HepG2 (cell line): ENCODE results near the gene NOTO. TPM values are rescaled to one million over a fixed set of nuclear protein-coding genes. Genes with fewer than 3 reads are reported as not detected.

Experiments
- ADNP ChIP-seq: sonication (generic); formaldehyde crosslinking; IDR thresholded peaks from 2 replicates; pipeline ENCODE4 v1.4.0; 2020; ENCODE audit warnings: missing genetic modification reagents
- AHR ChIP-seq: IDR thresholded peaks from 2 replicates; pipeline ENCODE4 v1.6.1; 2018; ENCODE audit warnings: missing genetic modification reagents, missing compliant biosample characterization
- ELF1 ChIP-seq: sonication (generic); formaldehyde crosslinking; IDR thresholded peaks from 2 replicates; pipeline ENCODE4 v1.4.0; 2020; ENCODE audit warnings: missing genetic modification reagents
- FOXO1 ChIP-seq: sonication (generic); formaldehyde crosslinking; IDR thresholded peaks from 2 replicates; pipeline ENCODE4 v1.4.0; 2020; ENCODE audit warnings: missing genetic modification reagents
- KDM2A ChIP-seq: sonication (generic); formaldehyde crosslinking; IDR thresholded peaks from 2 replicates; pipeline ENCODE4 v1.4.0; 2020; ENCODE audit warnings: low read depth, missing genetic modification reagents, borderline replicate concordance
- MEF2D ChIP-seq: sonication (generic); formaldehyde crosslinking; IDR thresholded peaks from 2 replicates; pipeline ENCODE4 v1.5.1; 2020; ENCODE audit warnings: mild to moderate bottlenecking, missing genetic modification reagents
- NR2F2 ChIP-seq: IDR thresholded peaks from 2 replicates; pipeline ENCODE4 v1.6.1; 2012; ENCODE audit warnings: low read depth, inconsistent platforms, borderline replicate concordance
- PITX1 ChIP-seq: sonication (generic); formaldehyde crosslinking; IDR thresholded peaks from 2 replicates; pipeline ENCODE4 v1.5.1; 2020; ENCODE audit warnings: mild to moderate bottlenecking, missing genetic modification reagents
- TCF7L2 ChIP-seq: IDR thresholded peaks from 2 replicates; pipeline ENCODE4 v1.6.1; 2011; ENCODE audit warnings: mild to moderate bottlenecking, low read depth, low read length, moderate library complexity
- ZBTB7A ChIP-seq: sonication (generic); formaldehyde crosslinking; IDR thresholded peaks from 2 replicates; pipeline ENCODE4 v1.8.0; 2022; ENCODE audit warnings: mild to moderate bottlenecking, missing genetic modification reagents
- ZMYM4 ChIP-seq: sonication (generic); formaldehyde crosslinking; IDR thresholded peaks from 2 replicates; pipeline ENCODE4 v1.8.1; 2023; ENCODE audit warnings: mild to moderate bottlenecking, missing genetic modification reagents
- ZNF235 ChIP-seq: sonication (generic); formaldehyde crosslinking; IDR thresholded peaks from 2 replicates; pipeline ENCODE4 v1.8.1; 2023; ENCODE audit warnings: mild to moderate bottlenecking, missing genetic modification reagents, borderline replicate concordance
- ZNF317 ChIP-seq: sonication (generic); formaldehyde crosslinking; IDR thresholded peaks from 2 replicates; pipeline ENCODE4 v1.5.0; 2020; ENCODE audit warnings: mild to moderate bottlenecking, missing genetic modification reagents
- ZNF510 ChIP-seq: sonication (generic); formaldehyde crosslinking; IDR thresholded peaks from 2 replicates; pipeline ENCODE4 v1.4.0; 2020; ENCODE audit warnings: low read depth, mild to moderate bottlenecking, missing genetic modification reagents
- ZNF577 ChIP-seq: sonication (generic); formaldehyde crosslinking; IDR thresholded peaks from 2 replicates; pipeline ENCODE4 v1.4.0; 2020; ENCODE audit warnings: mild to moderate bottlenecking, low read depth, missing genetic modification reagents, borderline replicate concordance
- ZNF780A ChIP-seq: sonication (generic); formaldehyde crosslinking; IDR thresholded peaks from 2 replicates; pipeline ENCODE4 v1.8.0; 2022; ENCODE audit warnings: mild to moderate bottlenecking, missing genetic modification reagents, moderate library complexity
- polyA plus RNA-seq, 8 experiments: library from polyadenylated mRNA; depleted of rRNA in 3 of 8; stranded (reverse) in 7 of 8; unstranded in 1 of 8; fragments of >200 nt; fragmentation: Illumina TruSeq in 4 of 8; extraction: Trizol in 4 of 8; gene quantifications; 2 replicates each; pipeline versions ENCODE4 v1.2.1 to v1.2.3, GENCODE V29; 2011 to 2016; ENCODE audit warnings: low read depth in 4 of 8, missing spikeins in 1 of 8, mixed read lengths in 1 of 8; ENCODE audit not compliant: insufficient read depth in 1 of 8
- total RNA-seq, 5 experiments: library from RNA; depleted of rRNA; stranded (reverse); fragments of >200 nt; fragmentation: Illumina TruSeq; extraction: Trizol; gene quantifications; 2 replicates each; pipeline ENCODE4 v1.2.3, GENCODE V29; 2016; ENCODE audit warnings: low read depth in 1 of 5
- TF ChIP-seq, protein P1 (sequence below): sonication (generic); formaldehyde crosslinking; IDR thresholded peaks from 2 replicates; pipeline ENCODE4 v1.8.0; 2022; ENCODE audit warnings: mild to moderate bottlenecking, missing genetic modification reagents, moderate library complexity
- TF ChIP-seq, protein P2 (sequence below): sonication (generic); formaldehyde crosslinking; IDR thresholded peaks from 2 replicates; pipeline ENCODE4 v1.4.0; 2020; ENCODE audit warnings: missing genetic modification reagents; ENCODE audit errors: not compliant biosample characterization
- TF ChIP-seq, protein P3 (sequence below): sonication (generic); formaldehyde crosslinking; IDR thresholded peaks from 2 replicates; pipeline ENCODE4 v1.4.0; 2020; ENCODE audit warnings: mild to moderate bottlenecking, missing genetic modification reagents

Gene NOTO
- total and polyA plus RNA-seq, 2 of the 13 experiments (the other 11 are each of a cell fraction or from before 2014, with no cell fraction given) = not detected

- TF ChIP-seq ZNF235 (CRISPR knock-in tag) (peak; percentile 80), ZNF780A (CRISPR knock-in tag) (no peak), PITX1 (CRISPR knock-in tag) (peak; percentile 74), ZBTB7A (peak; percentile 49), ZNF317 (CRISPR knock-in tag) (peak; percentile 67; the same call in 1 of the 2 replicates), NR2F2 (peak; percentile 82), ZNF510 (CRISPR knock-in tag) (peak; percentile 79; the same call in 1 of the 2 replicates), ZMYM4 (CRISPR knock-in tag) (peak; percentile 70), FOXO1 (CRISPR knock-in tag) (no peak), ZNF577 (CRISPR knock-in tag) (0 out of 2 replicates have a peak, but pooled peaks have one; percentile 63), KDM2A (CRISPR knock-in tag) (peak; percentile 87), ADNP (no peak), AHR (CRISPR knock-in tag) (peak; percentile 86), ELF1 (peak; percentile 45; the same call in 1 of the 2 replicates), MEF2D (CRISPR knock-in tag) (peak; percentile 76; the same call in 1 of the 2 replicates), TCF7L2 (no peak)
- TF ChIP-seq, protein P1, sequence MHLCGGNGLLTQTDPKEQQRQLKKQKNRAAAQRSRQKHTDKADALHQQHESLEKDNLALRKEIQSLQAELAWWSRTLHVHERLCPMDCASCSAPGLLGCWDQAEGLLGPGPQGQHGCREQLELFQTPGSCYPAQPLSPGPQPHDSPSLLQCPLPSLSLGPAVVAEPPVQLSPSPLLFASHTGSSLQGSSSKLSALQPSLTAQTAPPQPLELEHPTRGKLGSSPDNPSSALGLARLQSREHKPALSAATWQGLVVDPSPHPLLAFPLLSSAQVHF = 0 out of 2 replicates have a peak, but pooled peaks have one; percentile 26
- TF ChIP-seq, protein P2, sequence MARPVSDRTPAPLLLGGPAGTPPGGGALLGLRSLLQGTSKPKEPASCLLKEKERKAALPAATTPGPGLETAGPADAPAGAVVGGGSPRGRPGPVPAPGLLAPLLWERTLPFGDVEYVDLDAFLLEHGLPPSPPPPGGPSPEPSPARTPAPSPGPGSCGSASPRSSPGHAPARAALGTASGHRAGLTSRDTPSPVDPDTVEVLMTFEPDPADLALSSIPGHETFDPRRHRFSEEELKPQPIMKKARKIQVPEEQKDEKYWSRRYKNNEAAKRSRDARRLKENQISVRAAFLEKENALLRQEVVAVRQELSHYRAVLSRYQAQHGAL = peak; percentile 53
- TF ChIP-seq, protein P3, sequence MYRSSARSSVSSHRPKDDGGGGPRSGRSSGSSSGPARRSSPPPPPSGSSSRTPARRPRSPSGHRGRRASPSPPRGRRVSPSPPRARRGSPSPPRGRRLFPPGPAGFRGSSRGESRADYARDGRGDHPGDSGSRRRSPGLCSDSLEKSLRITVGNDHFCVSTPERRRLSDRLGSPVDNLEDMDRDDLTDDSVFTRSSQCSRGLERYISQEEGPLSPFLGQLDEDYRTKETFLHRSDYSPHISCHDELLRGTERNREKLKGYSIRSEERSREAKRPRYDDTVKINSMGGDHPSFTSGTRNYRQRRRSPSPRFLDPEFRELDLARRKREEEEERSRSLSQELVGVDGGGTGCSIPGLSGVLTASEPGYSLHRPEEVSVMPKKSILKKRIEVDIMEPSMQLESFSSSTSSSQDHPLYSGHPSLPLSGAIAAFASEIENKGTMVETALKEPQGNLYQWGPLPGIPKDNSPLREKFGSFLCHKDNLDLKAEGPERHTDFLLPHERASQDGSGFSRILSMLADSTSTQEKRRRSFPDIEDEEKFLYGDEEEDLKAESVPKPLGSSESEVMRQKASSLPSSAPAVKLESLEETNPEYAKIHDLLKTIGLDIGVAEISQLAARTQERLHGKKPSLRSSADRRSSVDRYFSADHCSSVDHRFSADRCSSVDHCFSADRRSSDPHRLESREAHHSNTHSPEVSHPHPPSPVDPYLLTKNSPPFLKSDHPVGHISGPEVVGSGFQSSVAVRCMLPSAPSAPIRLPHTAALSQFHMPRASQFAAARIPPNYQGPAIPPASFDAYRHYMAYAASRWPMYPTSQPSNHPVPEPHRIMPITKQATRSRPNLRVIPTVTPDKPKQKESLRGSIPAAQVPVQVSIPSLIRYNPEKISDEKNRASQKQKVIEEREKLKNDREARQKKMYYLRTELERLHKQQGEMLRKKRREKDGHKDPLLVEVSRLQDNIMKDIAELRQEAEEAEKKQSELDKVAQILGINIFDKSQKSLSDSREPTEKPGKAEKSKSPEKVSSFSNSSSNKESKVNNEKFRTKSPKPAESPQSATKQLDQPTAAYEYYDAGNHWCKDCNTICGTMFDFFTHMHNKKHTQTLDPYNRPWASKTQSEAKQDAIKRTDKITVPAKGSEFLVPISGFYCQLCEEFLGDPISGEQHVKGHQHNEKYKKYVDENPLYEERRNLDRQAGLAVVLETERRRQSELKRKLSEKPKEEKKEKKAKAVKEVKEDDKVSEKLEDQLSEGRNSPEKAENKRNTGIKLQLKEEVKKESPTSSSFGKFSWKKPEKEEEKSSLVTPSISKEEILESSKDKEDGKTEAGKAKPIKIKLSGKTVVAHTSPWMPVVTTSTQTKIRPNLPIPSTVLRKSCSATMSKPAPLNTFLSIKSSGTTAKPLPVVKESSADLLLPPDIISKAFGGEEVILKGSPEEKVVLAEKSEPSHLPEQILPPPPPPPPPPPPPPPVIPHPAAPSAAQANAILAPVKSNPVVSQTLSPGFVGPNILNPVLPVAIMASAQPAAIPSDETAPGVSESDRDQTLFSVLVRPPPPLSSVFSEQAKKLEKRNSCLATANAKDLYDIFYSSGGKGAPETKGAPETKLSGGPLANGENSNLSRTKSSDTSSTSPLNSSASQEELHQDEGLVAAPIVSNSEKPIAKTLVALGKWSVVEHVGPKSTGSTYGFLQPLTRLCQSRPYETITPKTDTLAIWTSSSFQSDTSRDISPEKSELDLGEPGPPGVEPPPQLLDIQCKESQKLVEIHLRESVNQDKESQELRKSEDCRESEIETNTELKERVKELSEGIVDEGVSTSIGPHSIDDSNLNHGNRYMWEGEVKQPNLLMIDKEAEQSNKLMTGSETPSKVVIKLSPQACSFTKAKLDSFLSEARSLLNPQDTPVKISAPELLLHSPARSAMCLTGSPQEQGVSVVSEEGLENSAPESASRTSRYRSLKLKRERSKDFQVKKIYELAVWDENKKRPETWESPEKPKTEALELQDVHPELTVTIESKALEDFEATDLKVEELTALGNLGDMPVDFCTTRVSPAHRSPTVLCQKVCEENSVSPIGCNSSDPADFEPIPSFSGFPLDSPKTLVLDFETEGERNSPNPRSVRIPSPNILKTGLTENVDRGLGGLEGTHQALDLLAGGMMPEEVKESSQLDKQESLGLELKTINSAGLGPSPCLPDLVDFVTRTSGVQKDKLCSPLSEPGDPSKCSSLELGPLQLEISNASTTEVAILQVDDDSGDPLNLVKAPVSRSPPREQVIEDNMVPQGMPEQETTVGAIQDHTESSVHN = no peak
These were observed 12.0 kb downstream of the NOTO start, which contains the start of gene SMYD5 (continued) for GRCh38 chr2:73214120-73215035.
